Measurements from ENCODE around the gene CYTH3. TPM values are rescaled to one million over a fixed set of nuclear protein-coding genes. Genes with fewer than 3 reads are reported as not detected.

Gene CYTH3
- total and polyA plus RNA-seq, 12 donors, result 15.9 to 27.9 (median 20.5) TPM

DNA sequence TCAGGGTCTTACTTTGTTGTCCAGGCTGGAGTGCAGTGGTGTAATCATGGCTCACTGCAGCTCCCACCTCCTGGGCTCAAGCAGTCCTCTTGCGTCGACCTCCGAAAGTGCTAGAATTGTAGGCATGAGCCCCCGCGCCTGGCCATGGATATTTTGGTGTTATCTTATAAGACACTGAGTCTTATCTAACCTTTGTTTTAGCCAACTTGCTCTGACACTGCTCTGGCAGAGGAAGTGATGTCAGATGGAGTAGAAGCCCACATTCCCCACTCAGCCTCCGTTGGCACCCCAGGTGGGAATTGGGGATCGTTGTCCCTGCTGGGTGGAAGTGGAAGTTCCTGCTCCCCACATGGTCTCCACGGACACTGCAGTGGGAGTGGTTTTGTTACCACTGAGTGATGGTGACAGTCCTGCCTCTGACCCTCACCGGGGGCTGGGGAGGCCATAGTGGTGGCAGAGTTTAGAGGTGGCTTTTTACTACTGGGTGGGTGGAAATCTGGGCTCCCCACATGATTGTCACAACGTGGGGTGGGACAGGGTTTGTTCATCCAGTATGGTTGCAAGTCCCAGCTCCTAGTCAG is 142.3 kb downstream of the CYTH3 start:
- no peak overlapping the region for H3K4me3 ChIP-seq
- DNase-seq, result no peak
- peak in 1 of 8 donors; percentile 47 for ATAC-seq
- H3K9me3 ChIP-seq, result no peaks in the 10 kb centered on the region
- peaks cover 0 to 92% (median 19%) of the 10 kb centered on the region in 9 donors for H3K36me3 ChIP-seq
- no peak overlapping the region for H3K27ac ChIP-seq
- TF ChIP-seq, protein P1, sequence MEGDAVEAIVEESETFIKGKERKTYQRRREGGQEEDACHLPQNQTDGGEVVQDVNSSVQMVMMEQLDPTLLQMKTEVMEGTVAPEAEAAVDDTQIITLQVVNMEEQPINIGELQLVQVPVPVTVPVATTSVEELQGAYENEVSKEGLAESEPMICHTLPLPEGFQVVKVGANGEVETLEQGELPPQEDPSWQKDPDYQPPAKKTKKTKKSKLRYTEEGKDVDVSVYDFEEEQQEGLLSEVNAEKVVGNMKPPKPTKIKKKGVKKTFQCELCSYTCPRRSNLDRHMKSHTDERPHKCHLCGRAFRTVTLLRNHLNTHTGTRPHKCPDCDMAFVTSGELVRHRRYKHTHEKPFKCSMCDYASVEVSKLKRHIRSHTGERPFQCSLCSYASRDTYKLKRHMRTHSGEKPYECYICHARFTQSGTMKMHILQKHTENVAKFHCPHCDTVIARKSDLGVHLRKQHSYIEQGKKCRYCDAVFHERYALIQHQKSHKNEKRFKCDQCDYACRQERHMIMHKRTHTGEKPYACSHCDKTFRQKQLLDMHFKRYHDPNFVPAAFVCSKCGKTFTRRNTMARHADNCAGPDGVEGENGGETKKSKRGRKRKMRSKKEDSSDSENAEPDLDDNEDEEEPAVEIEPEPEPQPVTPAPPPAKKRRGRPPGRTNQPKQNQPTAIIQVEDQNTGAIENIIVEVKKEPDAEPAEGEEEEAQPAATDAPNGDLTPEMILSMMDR (IDR thresholded peaks at IDR 0.05), result no peak
- WGBS, 2 donors, result 78 to 86% methylated on average over 10 of the region's 10 CpGs
- intact Hi-C loops (cut with DNase I), result no loop called here
- H3K4me1 ChIP-seq, result no peaks in the 10 kb centered on the region
- no peaks in the 10 kb centered on the region for H3K27me3 ChIP-seq

GRCh38 chr7:6128205-6128604 is 144.2 kb downstream of the CYTH3 start:
- Histone ChIP-seq H3K4me3 (no peak overlapping the region), H3K27me3 (no peaks in the 10 kb centered on the region), H3K9me3 (peaks cover 0 to 9% (median 0%) of the 10 kb centered on the region in 11 donors), H3K27ac (no peak overlapping the region), H3K4me1 (no peaks in the 10 kb centered on the region), H3K36me3 (peaks cover 0 to 96% (median 19%) of the 10 kb centered on the region in 9 donors)
- TF ChIP-seq, protein P1 (IDR thresholded peaks at IDR 0.05), result no peak
- WGBS, 2 donors, result 95 to 98% methylated on average over 3 of the region's 3 CpGs
- ATAC-seq (no peak), DNase-seq (no peak)
- intact Hi-C loops (cut with DNase I), result no loop called here

- intact Hi-C loops (cut with DNase I), result no loop called here
- no peaks in the 10 kb centered on the region for H3K27me3 ChIP-seq
- H3K27ac ChIP-seq, result no peak overlapping the region
- WGBS, 2 donors, result 47 to 53% methylated on average over 1 of the region's 1 CpG
- H3K4me1 ChIP-seq, result no peaks in the 10 kb centered on the region
- H3K9me3 ChIP-seq, result peaks cover 0 to 9% (median 0%) of the 10 kb centered on the region in 11 donors
- ATAC-seq (no peak), DNase-seq (no peak)
- peaks cover 0 to 96% (median 20%) of the 10 kb centered on the region in 9 donors for H3K36me3 ChIP-seq
- TF ChIP-seq, protein P1 (IDR thresholded peaks at IDR 0.05), result no peak
- H3K4me3 ChIP-seq, result no peak overlapping the region
Measured at GRCh38 chr7:6127110-6127490, 145.3 kb downstream of the CYTH3 start.

- intact Hi-C loops (cut with DNase I), result loop anchor here in 1 of 10 donors (5.0 kb wide), 1 partner anchor 127 kb away; no protein-coding TSS in a partner anchor
- 98 to 99% methylated on average over 8 of the region's 8 CpGs for whole genome bisulfite sequencing, 2 donors
- ATAC-seq, result no peak
- H3K4me3 ChIP-seq, result no peak overlapping the region
- H3K36me3 ChIP-seq, result peaks cover 0 to 96% (median 30%) of the 10 kb centered on the region in 9 donors
- DNase-seq, result no peak
- H3K27me3 ChIP-seq, result no peaks in the 10 kb centered on the region
- no peak overlapping the region for H3K27ac ChIP-seq
- TF ChIP-seq, protein P1 (IDR thresholded peaks at IDR 0.05), result no peak
- peaks cover 0 to 25% (median 11%) of the 10 kb centered on the region in 11 donors for H3K9me3 ChIP-seq
- no peaks in the 10 kb centered on the region for H3K4me1 ChIP-seq
Measured at GRCh38 chr7:6123843-6124242, 148.6 kb downstream of the CYTH3 start.

Measured in heart right ventricle (tissue), 16 donors.